Pons (tissue), 1 donor: ENCODE measurements around the gene SUCNR1.
"Not testable (repeated sequence)": the region's sequence is repeated elsewhere in the genome, so short reads cannot be mapped to it uniquely, and the experiment has no call there.

ENCODE experiments used
- DNase-seq: peaks from one replicate; pipeline ENCODE4 v3.0.0-alpha.2; 2016; ENCODE audit warnings: low spot score

SUCNR1 gene

GRCh38 chr3:151900884-151901643 is 27.6 kb downstream of the SUCNR1 start:
- no peak for DNase-seq

GRCh38 chr3:151901644-151902285 is 28.3 kb downstream of the SUCNR1 start:
- DNase-seq, result no peak

GRCh38 chr3:151903501-151903991 is 30.1 kb downstream of the SUCNR1 start:
- DNase-seq, result no peak

DNA sequence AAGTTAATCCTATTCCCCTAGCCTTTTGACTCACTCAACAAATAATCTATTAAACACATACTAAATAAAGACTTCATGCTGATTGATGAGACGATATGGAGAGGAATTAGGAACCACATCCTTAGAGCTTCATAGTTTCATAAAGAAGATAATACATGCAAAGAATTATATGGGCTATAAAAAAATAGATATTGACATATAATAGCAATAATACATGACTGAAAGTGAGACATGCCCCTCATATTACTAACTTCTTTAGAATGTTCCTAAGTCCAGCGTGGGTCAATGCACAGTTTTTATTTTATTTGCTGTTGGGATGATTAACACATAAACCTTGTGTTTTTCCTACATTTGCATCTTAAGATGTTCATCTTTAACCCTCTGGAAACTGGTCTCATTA is 32.2 kb downstream of the SUCNR1 start:
- DNase-seq, result no peak

GRCh38 chr3:151906751-151907150 is 33.3 kb downstream of the SUCNR1 start:
- no peak for DNase-seq

GRCh38 chr3:151908399-151908798 is 35.0 kb downstream of the SUCNR1 start:
- no peak for DNase-seq

DNA sequence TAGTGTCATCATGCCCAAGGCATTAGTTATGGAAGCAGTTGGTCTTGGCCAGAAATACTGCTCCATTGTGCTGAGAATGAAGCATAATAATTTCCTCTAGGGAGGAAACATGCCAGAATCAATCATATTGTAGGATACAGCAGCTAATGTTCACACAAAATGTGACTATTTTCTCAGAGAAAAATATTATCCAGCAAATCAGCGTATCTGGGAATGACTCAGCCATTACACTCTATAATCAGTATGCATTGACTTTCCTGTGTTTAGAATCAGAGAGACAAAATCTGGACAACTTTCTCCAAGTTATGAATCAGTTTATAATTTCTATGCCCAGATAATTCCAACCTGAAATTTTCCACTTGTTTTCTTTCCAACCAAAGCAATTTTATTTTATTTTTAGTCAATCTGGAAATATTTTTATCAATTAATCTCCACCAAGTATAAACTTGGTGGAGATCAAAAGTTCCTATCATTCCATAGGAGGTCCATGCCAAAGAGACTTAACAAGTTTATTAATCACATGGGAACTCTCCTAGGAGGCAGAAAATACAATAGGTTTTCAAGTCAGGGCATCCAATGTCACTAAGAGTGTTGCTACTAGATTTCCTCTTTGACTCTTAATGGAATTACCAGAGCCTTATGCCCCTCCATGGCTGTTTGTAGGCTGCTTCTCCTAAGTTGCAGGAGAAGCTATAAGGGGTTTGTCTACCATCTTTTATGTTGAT is 36.4 kb downstream of the SUCNR1 start:
- DNase-seq, result no peak

GRCh38 chr3:151911462-151911861 is 38.0 kb downstream of the SUCNR1 start:
- DNase-seq, result no peak

GRCh38 chr3:151912028-151912427 is 38.6 kb downstream of the SUCNR1 start:
- DNase-seq, result no peak

GRCh38 chr3:151916781-151917180 is 43.3 kb downstream of the SUCNR1 start:
- no peak for DNase-seq

DNA sequence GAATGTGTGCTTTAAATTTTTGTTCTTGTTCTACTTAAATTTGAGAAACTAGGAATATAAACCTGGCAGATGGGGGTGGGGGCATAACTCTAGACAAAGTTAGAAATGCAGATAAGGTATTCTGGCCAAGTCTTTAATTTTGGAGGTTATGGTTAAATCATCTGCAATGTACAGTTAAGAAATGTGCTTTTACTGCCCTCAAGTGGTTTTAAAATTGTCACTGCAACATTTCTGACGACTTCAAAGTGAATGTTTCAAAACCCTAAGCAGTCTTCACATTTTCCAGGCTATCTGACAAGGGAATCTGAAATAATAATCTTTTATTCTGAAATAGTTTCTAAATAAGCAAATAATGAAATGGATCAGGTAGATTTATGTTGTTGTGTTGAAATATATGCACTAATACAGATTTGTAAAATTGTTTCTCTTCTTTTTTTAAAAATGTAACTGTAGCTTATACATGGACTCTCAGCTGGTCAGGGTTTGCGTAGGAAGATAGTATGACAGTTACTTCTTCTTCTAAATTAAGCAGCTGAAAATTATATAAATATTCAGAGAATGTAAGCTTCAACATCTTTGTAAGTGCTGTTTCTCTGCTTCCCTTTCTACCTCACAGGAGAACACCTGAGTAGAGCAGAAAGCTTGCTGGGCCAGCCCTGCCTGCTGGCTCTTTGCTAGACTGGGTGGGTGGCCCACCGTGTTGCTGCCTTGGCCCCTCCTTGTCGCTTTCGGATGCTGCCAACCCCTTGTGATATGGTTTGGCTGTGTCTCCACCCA is 45.0 kb downstream of the SUCNR1 start:
- DNase-seq, result peak; percentile 61

- DNase-seq, result no peak
These were observed 45.5 kb downstream of the SUCNR1 start for GRCh38 chr3:151919030-151919328.

- no peak for DNase-seq
These were observed 46.0 kb downstream of the SUCNR1 start for GRCh38 chr3:151919446-151919845.

DNA sequence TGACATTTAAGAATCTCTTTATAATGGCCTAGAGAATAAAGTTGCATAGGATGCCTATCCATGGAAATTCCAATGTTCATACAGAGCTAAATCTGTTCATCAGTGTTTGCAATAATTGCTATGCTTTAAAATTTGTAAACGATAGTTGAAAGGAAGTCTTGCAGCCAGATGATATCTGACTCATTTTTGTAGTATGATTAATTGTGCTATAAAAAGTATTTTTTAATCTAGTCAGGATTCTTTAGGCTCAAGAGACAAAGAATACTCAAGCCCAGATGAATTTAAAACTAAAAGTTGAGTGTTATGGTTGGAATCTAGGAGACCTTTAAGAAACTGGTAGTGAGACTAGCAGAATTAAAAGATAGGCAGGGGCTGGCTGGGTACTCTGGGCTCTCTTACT is 50.5 kb downstream of the SUCNR1 start:
- no peak for DNase-seq

DNA sequence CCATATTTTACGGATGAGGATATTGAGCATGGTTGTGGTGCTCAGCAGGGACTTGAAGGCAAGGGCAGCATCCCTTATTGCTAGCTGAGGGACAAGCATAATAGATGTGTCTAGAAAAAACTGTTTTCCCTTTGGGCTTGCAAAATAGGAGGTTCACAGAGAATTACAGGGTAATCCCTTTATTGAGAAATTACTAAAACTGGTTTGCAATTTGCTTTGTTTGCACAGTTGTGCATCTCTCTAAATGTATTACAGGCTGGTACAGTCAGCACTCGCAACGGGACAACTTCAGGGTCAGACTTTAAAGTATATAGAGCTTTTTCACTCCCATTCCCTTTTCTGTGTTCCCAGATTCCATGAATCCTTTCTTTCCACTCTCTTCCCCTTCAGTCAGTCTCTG is 51.3 kb downstream of the SUCNR1 start:
- DNase-seq, result no peak

- no peak for DNase-seq
These were observed 52.0 kb downstream of the SUCNR1 start for GRCh38 chr3:151925419-151925818.

DNA sequence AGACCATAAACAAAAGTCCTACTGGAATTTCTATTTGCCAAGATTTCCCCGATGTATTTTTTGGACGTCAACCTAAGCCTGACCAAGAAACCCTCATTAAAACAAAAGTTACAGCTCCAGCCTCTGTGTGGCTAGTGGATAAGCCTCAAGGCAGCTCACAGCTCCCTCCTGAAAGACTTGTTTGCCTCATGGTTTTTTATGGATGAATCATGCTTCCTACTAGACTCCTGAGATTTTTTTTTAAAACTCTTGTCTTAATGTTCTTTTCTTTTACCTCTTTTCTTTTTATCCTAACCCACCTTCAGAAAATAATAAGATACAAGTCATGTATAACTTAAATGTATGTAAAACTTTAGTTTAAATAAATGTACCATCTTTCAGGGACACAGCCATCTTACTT is 52.4 kb downstream of the SUCNR1 start:
- DNase-seq, result no peak

DNA sequence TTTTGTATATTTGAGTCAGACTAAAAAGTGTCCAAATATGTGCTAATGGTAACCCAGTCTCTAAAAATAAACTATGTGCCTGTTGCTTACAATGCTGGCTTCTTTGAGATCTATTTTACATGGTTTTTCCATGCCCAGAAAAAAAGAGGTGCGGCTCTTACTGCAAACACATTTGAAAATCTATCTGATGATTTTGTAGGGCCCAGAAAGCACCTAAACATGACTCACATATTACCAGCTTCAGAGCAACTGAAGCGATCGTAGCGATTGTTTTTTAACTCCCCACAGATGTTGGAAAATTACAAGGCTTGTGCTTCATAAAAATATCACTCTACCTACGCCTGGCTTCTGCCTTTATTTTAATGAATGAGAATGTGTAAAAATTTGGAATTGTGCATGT is 53.5 kb downstream of the SUCNR1 start:
- DNase-seq, result no peak

- not testable (repeated sequence) for DNase-seq
These were observed 54.6 kb downstream of the SUCNR1 start for GRCh38 chr3:151927915-151928525.

DNA sequence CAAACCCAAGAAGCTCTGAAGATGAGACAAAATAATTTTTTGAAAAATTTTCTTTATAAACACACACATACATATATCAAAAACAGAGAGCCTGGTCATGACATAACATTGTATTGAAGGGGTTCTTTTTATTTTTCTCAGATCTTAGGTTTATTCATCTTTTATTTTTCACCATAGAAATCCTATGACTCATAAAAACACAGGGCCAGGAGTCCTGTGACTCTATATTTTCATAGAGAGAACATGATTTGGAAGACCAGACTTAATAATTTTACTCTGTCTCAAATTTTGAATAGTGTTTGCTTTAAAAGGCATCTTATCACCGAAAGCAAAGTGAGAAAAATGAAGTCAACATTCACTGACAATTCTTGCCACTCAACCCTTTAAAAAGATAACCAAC is 57.7 kb downstream of the SUCNR1 start:
- no peak for DNase-seq

DNA sequence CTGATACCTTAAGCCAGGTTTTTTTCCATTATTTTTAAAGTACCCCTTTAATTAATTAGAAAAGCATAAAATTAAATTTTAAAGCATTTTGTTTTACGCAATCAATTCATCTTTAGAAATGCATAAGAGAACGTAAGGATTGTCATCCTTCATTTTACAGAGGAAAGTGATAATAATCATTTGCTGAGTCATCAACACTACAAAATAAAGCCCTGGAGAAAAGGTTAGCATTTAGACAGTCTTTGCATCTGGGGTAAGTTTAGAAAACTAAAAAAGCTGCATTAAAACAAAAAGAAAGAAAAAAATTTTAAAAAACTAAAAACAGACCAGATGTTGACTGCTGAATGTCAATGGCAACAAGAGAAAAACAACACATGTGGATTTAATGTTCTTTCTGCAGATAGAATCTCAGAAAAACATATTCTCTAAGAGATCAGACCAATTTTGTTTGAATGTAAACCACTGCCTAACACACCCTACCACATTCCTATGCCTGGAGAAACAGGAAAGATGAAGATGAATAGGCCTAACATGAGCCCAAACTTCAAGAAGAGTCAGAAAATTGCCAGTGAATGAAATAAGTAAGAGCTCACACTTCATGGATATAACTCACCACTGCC is 59.9 kb downstream of the SUCNR1 start:
- DNase-seq, result no peak
